Naive thymus-derived CD4-positive, alpha-beta T cell (primary cell): ENCODE data around the gene CRHR2. TPM values are rescaled to one million over a fixed set of nuclear protein-coding genes. Genes with fewer than 3 reads are reported as not detected.
A peak's percentile ranks its signal among the peaks of the same experiment; 100 is the strongest.

ENCODE experiments used
- ATAC-seq: fragments of 150-1000 bp; cut with Tn5 transposase; 2 replicates; pipeline ENCODE4 v1.10.0; 2021; ENCODE audit warnings: mild to moderate bottlenecking, moderate library complexity
- CTCF ChIA-PET: fragments of 350-600 bp; sonication (Branson Sonifier 250); formaldehyde crosslinking; loops from one replicate; lab custom pipeline; 2021; ENCODE audit warnings: antibody characterized with exemption; lab: Charles Lee
- POLR2A ChIA-PET: fragments of 350-600 bp; sonication (Branson Sonifier 250); formaldehyde crosslinking; loops from one replicate; lab custom pipeline; 2021; ENCODE audit warnings: antibody characterized with exemption, inconsistent platforms; lab: Charles Lee
- DNase-seq, 9 donors: peaks; one replicate each; pipeline versions ENCODE4 v3.0.0 to v3.0.0-alpha.2; 2020 to 2022; ENCODE audit warnings: mixed read lengths in 1 of 9
- H3K27ac ChIP-seq: one replicate; pipeline ENCODE4 v1.7.0; 2013; ENCODE audit warnings: mild to moderate bottlenecking, low read depth, low read length, moderate library complexity
- H3K27me3 ChIP-seq, 2 donors: one replicate each; pipeline ENCODE4 v1.7.0; 2013; ENCODE audit warnings: low read length in 2 of 2, mild to moderate bottlenecking in 2 of 2, moderate library complexity in 2 of 2; ENCODE audit not compliant: control insufficient read depth in 2 of 2, insufficient read depth in 2 of 2
- H3K36me3 ChIP-seq, 3 experiments: 1 replicate in 2 of 3; 2 replicates in 1 of 3; pipeline ENCODE4 v1.7.0; 2013; ENCODE audit warnings: low read length in 3 of 3, mild to moderate bottlenecking in 3 of 3, moderate library complexity in 1 of 3; ENCODE audit not compliant: insufficient read depth in 3 of 3, control insufficient read depth in 2 of 3
- H3K4me1 ChIP-seq, 2 donors: one replicate each; pipeline ENCODE4 v1.7.0; 2013; ENCODE audit warnings: low read length in 2 of 2, mild to moderate bottlenecking in 2 of 2, moderate library complexity in 1 of 2; ENCODE audit not compliant: control insufficient read depth in 2 of 2, insufficient read depth in 2 of 2
- H3K4me3 ChIP-seq: 2 replicates; pipeline ENCODE4 v1.7.0; 2013; ENCODE audit warnings: mild to moderate bottlenecking, low read length
- H3K9me3 ChIP-seq, 3 experiments: 1 replicate in 2 of 3; 2 replicates in 1 of 3; pipeline ENCODE4 v1.7.0; 2013; ENCODE audit warnings: low read length in 3 of 3; ENCODE audit not compliant: control insufficient read depth in 2 of 3
- H3K27ac Mint-ChIP-seq, 9 donors: one replicate each; pipeline ENCODE4 v1.8.0; 2020 to 2022; ENCODE audit warnings: mixed read lengths in 9 of 9, mild to moderate bottlenecking in 8 of 9, moderate library complexity in 5 of 9, inconsistent platforms in 2 of 9
- H3K27me3 Mint-ChIP-seq, 5 donors: one replicate each; pipeline ENCODE4 v1.8.0; 2021 to 2022; ENCODE audit warnings: mixed read lengths in 5 of 5, mild to moderate bottlenecking in 1 of 5
- H3K36me3 Mint-ChIP-seq, 5 donors: one replicate each; pipeline ENCODE4 v1.8.0; 2020 to 2022; ENCODE audit warnings: mixed read lengths in 5 of 5, mild to moderate bottlenecking in 3 of 5, inconsistent platforms in 1 of 5
- H3K4me1 Mint-ChIP-seq, 7 donors: one replicate each; pipeline ENCODE4 v1.8.0; 2020 to 2022; ENCODE audit warnings: mixed read lengths in 7 of 7, mild to moderate bottlenecking in 3 of 7, inconsistent platforms in 1 of 7
- H3K4me3 Mint-ChIP-seq, 10 donors: one replicate each; pipeline ENCODE4 v1.8.0; 2020 to 2022; ENCODE audit warnings: mild to moderate bottlenecking in 10 of 10, mixed read lengths in 10 of 10, moderate library complexity in 6 of 10, inconsistent platforms in 2 of 10
- H3K9me3 Mint-ChIP-seq, 11 donors: one replicate each; pipeline ENCODE4 v1.8.0; 2020 to 2022; ENCODE audit warnings: mixed read lengths in 11 of 11, mild to moderate bottlenecking in 4 of 11, inconsistent platforms in 1 of 11, moderate library complexity in 1 of 11
- intact Hi-C, 2 donors: fragments of 100-400 bp; cut with micrococcal nuclease; formaldehyde crosslinking; loops; one replicate each; pipeline ENCODE4 v1.15.1; 2023
- polyA plus RNA-seq, 2 donors: library from polyadenylated mRNA; unstranded; fragments of 300-500 nt; fragmentation: Illumina TruSeq; gene quantifications; one replicate each; pipeline ENCODE4 v1.2.3, GENCODE V29; 2021
- total RNA-seq, 6 experiments: library from RNA in 5 of 6; stranded (reverse) in 5 of 6; gene quantifications; 1 replicate in 5 of 6; 2 replicates in 1 of 6; pipeline ENCODE4 v1.2.3 and lab custom pipeline; 2021 to 2026

The CRHR2 gene
- total and polyA plus RNA-seq, 7 experiments from 2014 or later: not detected

GRCh38 chr7:30635798-30636197 lies 46.5 kb downstream of the CRHR2 start:
- no peak for ATAC-seq
- Histone ChIP-seq H3K4me3 (no peak overlapping the region), H3K27ac (no peak overlapping the region), H3K27me3 (no peaks in the 10 kb centered on the region), H3K4me1 (no peaks in the 10 kb centered on the region), H3K36me3 (peaks cover 15 to 51% (median 21%) of the 10 kb centered on the region in 3 experiments), H3K9me3 (no peaks in the 10 kb centered on the region)
- ChIA-PET CTCF (no interaction called here), POLR2A (no interaction called here)
- H3K36me3 Mint-ChIP-seq: peaks cover 18 to 49% (median 43%) of the 10 kb centered on the region in 5 donors
- no peaks in the 10 kb centered on the region for H3K27me3 Mint-ChIP-seq
- H3K4me3 Mint-ChIP-seq: no peak overlapping the region
- H3K9me3 Mint-ChIP-seq: no peaks in the 10 kb centered on the region
- H3K4me1 Mint-ChIP-seq: peaks cover 0 to 2% (median 0%) of the 10 kb centered on the region in 7 donors
- intact Hi-C loops: no loop called here
- no peak overlapping the region for H3K27ac Mint-ChIP-seq
- no peak for DNase-seq

- Mint-ChIP-seq H3K36me3 (peaks cover 18 to 53% (median 43%) of the 10 kb centered on the region in 5 donors), H3K27ac (peak overlapping the region in 1 of 9 donors; percentile 15), H3K27me3 (no peaks in the 10 kb centered on the region), H3K4me1 (peaks cover 0 to 2% (median 0%) of the 10 kb centered on the region in 7 donors), H3K4me3 (no peak overlapping the region), H3K9me3 (no peaks in the 10 kb centered on the region)
- ATAC-seq: no peak
- H3K4me3 ChIP-seq: no peak overlapping the region
- no peak overlapping the region for H3K27ac ChIP-seq
- POLR2A ChIA-PET: no interaction called here
- peaks cover 20 to 61% (median 21%) of the 10 kb centered on the region in 3 experiments for H3K36me3 ChIP-seq
- CTCF ChIA-PET: no interaction called here
- H3K27me3 ChIP-seq: no peaks in the 10 kb centered on the region
- no peak for DNase-seq
- no peaks in the 10 kb centered on the region for H3K4me1 ChIP-seq
- no peaks in the 10 kb centered on the region for H3K9me3 ChIP-seq
- intact Hi-C loops: no loop called here
Observed at GRCh38 chr7:30634634-30635201, 47.5 kb downstream of the CRHR2 start.

GRCh38 chr7:30634193-30634626 lies 48.0 kb downstream of the CRHR2 start:
- H3K27ac Mint-ChIP-seq: peak overlapping the region in 1 of 9 donors; percentile 15
- intact Hi-C loops: no loop called here

GRCh38 chr7:30633223-30633622 lies 49.0 kb downstream of the CRHR2 start:
- peak overlapping the region in 2 of 9 donors; percentile 36 to 59 for H3K27ac Mint-ChIP-seq
- H3K27me3 Mint-ChIP-seq: no peaks in the 10 kb centered on the region
- no peaks in the 10 kb centered on the region for H3K4me1 ChIP-seq
- H3K27me3 ChIP-seq: no peaks in the 10 kb centered on the region
- peaks cover 25 to 58% (median 55%) of the 10 kb centered on the region in 5 donors for H3K36me3 Mint-ChIP-seq
- POLR2A ChIA-PET: no interaction called here
- peaks cover 0 to 5% (median 0%) of the 10 kb centered on the region in 7 donors for H3K4me1 Mint-ChIP-seq
- no peak overlapping the region for H3K4me3 ChIP-seq
- no peak overlapping the region for H3K27ac ChIP-seq
- H3K36me3 ChIP-seq: peaks cover 21 to 76% (median 31%) of the 10 kb centered on the region in 3 experiments
- no peaks in the 10 kb centered on the region for H3K9me3 ChIP-seq
- DNase-seq (no peak), ATAC-seq (no peak)
- intact Hi-C loops: loop anchor here in 1 of 2 donors (2.0 kb wide), 1 partner anchor 16 kb away; no protein-coding TSS in a partner anchor
- no peaks in the 10 kb centered on the region for H3K9me3 Mint-ChIP-seq
- CTCF ChIA-PET: interaction anchor here (0.7 kb wide), 1 partner anchor 70 kb away, joined by 3 read pairs; no protein-coding TSS in a partner anchor
- H3K4me3 Mint-ChIP-seq: no peak overlapping the region

More at GRCh38 chr7:30634193-30634626, 48.0 kb downstream of the CRHR2 start:
- POLR2A ChIA-PET: no interaction called here
- H3K4me3 Mint-ChIP-seq: no peak overlapping the region
- Histone ChIP-seq H3K36me3 (peaks cover 21 to 66% (median 21%) of the 10 kb centered on the region in 3 experiments), H3K4me3 (no peak overlapping the region), H3K4me1 (no peaks in the 10 kb centered on the region), H3K27me3 (no peaks in the 10 kb centered on the region), H3K27ac (no peak overlapping the region), H3K9me3 (no peaks in the 10 kb centered on the region)
- peaks cover 18 to 51% (median 45%) of the 10 kb centered on the region in 5 donors for H3K36me3 Mint-ChIP-seq
- DNase-seq (no peak), ATAC-seq (no peak)
- H3K9me3 Mint-ChIP-seq: no peaks in the 10 kb centered on the region
- H3K27me3 Mint-ChIP-seq: no peaks in the 10 kb centered on the region
- H3K4me1 Mint-ChIP-seq: peaks cover 0 to 2% (median 0%) of the 10 kb centered on the region in 7 donors
- CTCF ChIA-PET: no interaction called here

- POLR2A ChIA-PET: no interaction called here
- no peak overlapping the region for H3K27ac ChIP-seq
- intact Hi-C loops: loop anchor here in 1 of 2 donors (2.0 kb wide), 1 partner anchor 14 kb away; no protein-coding TSS in a partner anchor
- no peak overlapping the region for H3K4me3 Mint-ChIP-seq
- CTCF ChIA-PET: interaction anchor here (0.6 kb wide), 1 partner anchor 107 kb away, joined by 4 read pairs; no protein-coding TSS in a partner anchor
- no peak overlapping the region for H3K27ac Mint-ChIP-seq
- no peaks in the 10 kb centered on the region for H3K27me3 Mint-ChIP-seq
- no peaks in the 10 kb centered on the region for H3K27me3 ChIP-seq
- peaks cover 27 to 94% (median 31%) of the 10 kb centered on the region in 3 experiments for H3K36me3 ChIP-seq
- H3K9me3 ChIP-seq: no peaks in the 10 kb centered on the region
- peaks cover 0 to 15% (median 0%) of the 10 kb centered on the region in 7 donors for H3K4me1 Mint-ChIP-seq
- H3K36me3 Mint-ChIP-seq: peaks cover 25 to 65% (median 53%) of the 10 kb centered on the region in 5 donors
- DNase-seq (no peak), ATAC-seq (no peak)
- H3K4me3 ChIP-seq: no peak overlapping the region
- peaks cover 0 to 3% of the 10 kb centered on the region in 2 donors for H3K4me1 ChIP-seq
- H3K9me3 Mint-ChIP-seq: no peaks in the 10 kb centered on the region
Observed at GRCh38 chr7:30630986-30631385, 51.3 kb downstream of the CRHR2 start.

- intact Hi-C loops: loop anchor here in 1 of 2 donors (5.0 kb wide), 1 partner anchor 115 kb away; no protein-coding TSS in a partner anchor
- Mint-ChIP-seq H3K4me3 (peak overlapping the region in 1 of 10 donors; percentile 4), H3K27me3 (no peaks in the 10 kb centered on the region), H3K27ac (peak overlapping the region in 5 of 9 donors; percentile 9 to 81 (median 61)), H3K4me1 (peaks cover 0 to 24% (median 0%) of the 10 kb centered on the region in 7 donors), H3K9me3 (no peaks in the 10 kb centered on the region), H3K36me3 (peaks cover 15 to 56% (median 40%) of the 10 kb centered on the region in 5 donors)
- DNase-seq (no peak), ATAC-seq (no peak)
- CTCF ChIA-PET: interaction anchor here (0.6 kb wide), 2 partner anchors 325 to 883 kb away, joined by 3 read pairs; no protein-coding TSS in a partner anchor
- H3K27me3 ChIP-seq: no peaks in the 10 kb centered on the region
- peaks cover 14 to 82% (median 37%) of the 10 kb centered on the region in 3 experiments for H3K36me3 ChIP-seq
- no peak overlapping the region for H3K4me3 ChIP-seq
- H3K9me3 ChIP-seq: no peaks in the 10 kb centered on the region
- H3K4me1 ChIP-seq: peaks cover 0 to 3% of the 10 kb centered on the region in 2 donors
- H3K27ac ChIP-seq: no peak overlapping the region
- POLR2A ChIA-PET: interaction anchor here (0.7 kb wide), 2 partner anchors 39 to 343 kb away, joined by 3 to 4 read pairs; partner anchors contain the start of gene ZNRF2
Observed at GRCh38 chr7:30627026-30627425, 55.2 kb downstream of the CRHR2 start.
